Embryonic facial prominence (tissue), 1 donor: ENCODE measurements around the gene ADARB1.

Experiments used
- DNase-seq: peaks from one replicate; pipeline ENCODE4 v3.0.0-alpha.2; 2016; ENCODE audit errors: extremely low spot score

ADARB1 gene

DNA sequence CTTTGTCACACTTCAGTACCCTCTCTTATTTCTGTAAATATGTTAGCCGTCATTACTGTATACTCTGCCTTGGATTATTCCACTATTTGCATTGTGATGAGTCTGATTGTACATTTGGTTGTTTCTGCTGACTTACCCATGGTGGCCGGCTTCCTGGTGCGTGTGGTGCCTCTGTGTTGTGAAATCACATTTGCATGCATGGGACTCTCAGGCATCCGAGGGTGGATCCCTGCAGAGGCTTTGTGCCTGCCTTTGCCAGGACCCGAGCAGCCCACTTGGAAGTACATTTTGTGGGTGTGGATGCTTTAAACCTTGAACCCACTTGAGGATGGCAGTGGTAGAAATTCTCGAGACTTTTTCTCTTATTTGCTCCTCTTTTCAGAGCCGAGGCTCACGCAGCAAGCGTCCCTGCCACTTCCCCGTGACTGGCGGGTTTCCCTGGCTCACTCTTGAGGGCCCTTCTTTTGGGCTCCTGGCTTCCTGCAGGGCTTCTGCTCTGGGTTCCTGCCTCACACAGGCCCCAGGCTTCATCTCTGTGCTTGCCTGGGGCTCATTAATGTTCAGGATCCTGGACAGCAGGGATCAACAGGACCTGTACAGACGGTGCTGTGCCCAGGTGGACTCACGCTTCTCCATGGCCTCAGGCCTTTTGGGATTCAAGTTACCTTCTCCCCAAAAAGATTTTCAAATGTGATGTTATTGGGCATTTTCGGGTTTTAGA, 176.7 kb downstream of the ADARB1 start:
- DNase-seq: no peak

DNA sequence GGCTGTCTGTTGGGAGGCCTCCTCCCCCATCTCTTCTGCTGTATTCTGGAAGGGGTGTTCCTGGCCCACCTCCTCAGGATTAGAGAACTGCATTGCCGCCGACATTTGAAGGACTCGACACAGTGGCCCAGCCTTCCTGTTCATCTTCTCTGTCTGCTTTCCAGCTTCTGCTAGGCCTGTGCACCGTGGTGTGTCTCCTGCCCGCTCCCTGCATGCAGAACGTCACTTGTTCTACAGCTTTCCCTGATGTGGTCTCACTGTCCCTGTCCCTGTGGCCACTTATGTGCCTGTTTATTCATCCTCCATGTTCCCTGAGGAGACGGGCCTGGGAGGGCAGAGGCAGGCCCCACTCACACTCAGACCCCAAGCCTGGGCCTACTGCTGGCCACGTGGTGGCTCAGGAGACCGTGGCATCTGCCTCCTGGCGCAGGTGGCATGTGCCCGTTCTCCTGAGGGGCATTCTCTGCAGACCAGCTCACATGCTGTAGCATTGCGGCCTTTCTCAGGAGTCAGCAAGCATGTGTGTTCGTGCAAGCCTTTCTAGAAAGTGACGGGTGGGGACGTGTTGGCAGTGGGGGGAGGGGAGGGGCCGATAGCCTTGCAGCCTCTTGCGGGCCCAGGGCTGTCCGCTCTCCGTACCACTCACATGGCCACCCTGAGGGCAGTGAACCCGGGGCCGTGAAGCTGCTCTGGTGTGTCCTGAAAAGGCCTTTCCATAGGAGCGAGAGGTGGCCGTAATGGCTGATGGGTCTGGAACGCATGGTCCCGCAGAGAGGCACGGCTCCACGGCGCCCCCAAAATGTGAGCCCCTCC, 177.5 kb downstream of the ADARB1 start:
- DNase-seq: no peak

DNA sequence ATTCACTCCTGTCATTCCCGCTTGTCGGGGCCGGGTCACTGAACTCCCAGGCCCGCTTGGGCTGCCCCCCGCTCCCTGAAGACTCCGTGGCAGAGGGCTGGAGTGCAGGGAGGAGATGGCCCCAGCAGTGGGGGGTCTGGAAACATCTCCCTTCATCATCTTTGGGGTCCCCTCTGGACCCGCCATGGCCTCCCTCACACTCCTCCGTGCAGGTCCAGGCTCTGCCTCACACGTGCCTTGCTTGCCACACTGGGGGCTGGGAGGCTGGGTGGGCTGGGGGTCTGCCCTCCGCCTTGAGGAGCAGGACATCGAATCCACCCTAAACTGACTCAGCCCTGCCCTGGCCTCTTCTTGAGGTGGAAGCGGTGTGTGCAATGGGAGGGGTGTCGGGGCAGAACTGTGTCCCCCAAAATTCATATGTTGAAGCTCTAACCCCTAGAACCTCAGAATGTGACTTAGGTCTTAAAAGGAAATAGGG, 178.1 kb downstream of the ADARB1 start:
- DNase-seq: no peak

DNA sequence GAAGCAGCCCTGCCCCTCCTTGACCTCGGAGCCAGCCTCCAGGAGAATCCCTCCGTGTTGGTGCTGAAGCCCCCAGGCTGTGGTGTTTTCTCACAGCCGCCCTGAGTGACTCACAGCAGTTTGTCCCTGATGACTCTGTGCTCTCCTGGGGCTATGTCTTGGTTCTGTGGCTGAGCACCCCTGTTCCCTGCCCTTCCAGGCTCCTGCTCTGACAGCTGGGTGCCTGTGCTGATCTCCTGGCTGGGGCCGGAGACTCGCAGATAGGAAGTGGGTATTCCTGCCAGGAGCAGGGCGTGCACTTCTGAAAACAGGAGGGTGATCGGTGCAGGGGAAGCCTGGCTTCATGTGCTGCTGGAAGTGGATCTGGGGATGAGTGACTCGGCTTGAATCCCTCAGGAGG, 178.8 kb downstream of the ADARB1 start:
- DNase-seq: no peak

DNA sequence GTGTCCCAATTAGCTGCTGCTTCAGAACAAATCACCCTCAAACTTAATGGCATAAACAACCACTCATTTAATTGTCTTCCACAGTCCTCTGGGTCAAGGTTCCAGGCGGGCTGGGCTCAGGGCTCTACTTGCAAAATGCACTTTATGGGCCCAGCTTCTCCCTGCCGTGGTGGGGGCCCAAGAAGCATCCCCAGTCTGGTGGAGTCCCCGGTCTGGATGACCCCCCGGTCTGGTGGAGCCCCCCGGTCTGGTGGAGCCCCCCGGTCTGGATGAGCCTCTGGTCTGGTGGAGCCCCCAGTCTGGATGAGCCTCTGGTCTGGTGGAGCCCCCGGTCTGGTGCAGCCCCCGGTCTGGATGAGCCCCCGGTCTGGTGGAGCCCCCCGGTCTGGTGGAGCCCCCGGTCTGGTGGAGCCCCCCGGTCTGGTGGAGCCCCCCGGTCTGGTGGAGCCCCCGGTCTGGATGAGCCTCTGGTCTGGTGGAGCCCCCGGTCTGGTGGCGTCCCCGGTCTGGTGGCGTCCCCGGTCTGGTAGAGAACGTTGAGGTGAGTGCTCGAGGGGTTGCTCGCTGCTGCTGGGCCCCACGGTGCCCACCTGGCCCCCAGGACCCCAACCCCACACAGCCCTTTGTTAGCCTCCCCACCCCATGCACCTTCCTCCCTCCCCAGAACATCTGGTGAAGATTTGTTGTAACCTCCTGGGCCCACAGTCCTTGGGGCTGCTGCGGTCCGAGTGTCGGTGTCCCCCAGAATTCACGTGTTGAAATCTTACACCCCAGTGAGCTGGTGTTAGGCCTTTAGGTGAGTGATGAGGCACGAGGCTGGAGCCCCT, 179.5 kb downstream of the ADARB1 start:
- no peak for DNase-seq

DNA sequence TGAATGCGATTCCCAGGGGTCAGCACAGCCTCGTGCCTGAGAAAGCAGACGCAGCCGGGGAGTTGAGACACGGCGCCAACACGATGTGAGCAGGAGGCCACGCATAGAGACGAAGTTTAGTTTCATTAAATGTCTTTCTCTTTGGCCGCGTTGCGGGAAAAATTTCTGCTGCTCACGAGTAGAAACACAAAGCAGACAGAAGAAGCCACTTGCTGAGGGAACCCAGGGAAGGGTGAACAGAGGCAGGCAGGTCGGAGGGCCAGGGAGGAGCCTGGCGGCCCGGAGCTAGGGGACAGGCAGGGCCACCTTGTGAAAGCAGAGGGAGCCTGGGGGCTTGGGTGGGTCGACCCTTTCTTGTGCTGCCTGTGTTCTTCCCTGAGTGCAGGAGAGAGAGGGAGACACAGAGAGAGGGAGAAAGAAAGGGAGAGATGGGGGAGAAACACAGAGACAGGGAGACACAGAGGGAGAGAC, 180.1 kb downstream of the ADARB1 start:
- DNase-seq: no peak

DNA sequence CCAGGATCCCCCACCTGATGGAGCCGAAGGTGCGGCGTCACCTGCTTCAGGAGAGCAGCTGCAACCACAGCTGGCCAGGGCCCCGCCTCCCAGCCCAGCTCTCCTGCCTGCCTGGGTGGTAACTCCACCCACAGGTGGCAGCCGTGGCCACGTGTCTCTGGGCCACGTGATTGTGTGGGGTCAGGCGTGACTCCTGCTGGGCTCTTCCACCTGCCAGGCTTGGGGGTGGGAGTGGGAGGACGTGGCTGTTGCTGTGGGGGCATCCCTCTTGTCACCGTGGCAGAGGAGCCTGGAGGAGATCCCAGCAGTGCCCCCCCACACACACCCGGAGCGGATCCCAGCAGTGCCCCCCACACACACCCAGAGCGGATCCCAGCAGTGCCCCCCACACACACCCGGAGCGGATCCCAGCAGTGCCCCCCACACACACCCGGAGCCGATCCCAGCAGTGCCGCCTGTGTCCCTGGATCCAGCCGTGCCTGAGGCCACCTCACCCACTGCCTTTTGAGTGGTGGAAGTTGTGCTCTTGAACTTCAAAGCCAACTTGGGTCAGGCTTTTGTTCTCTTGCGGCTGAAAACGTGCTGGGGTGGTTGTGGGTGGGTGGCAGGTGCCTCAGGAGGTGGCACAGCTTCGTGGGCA, 181.1 kb downstream of the ADARB1 start:
- no peak for DNase-seq

DNA sequence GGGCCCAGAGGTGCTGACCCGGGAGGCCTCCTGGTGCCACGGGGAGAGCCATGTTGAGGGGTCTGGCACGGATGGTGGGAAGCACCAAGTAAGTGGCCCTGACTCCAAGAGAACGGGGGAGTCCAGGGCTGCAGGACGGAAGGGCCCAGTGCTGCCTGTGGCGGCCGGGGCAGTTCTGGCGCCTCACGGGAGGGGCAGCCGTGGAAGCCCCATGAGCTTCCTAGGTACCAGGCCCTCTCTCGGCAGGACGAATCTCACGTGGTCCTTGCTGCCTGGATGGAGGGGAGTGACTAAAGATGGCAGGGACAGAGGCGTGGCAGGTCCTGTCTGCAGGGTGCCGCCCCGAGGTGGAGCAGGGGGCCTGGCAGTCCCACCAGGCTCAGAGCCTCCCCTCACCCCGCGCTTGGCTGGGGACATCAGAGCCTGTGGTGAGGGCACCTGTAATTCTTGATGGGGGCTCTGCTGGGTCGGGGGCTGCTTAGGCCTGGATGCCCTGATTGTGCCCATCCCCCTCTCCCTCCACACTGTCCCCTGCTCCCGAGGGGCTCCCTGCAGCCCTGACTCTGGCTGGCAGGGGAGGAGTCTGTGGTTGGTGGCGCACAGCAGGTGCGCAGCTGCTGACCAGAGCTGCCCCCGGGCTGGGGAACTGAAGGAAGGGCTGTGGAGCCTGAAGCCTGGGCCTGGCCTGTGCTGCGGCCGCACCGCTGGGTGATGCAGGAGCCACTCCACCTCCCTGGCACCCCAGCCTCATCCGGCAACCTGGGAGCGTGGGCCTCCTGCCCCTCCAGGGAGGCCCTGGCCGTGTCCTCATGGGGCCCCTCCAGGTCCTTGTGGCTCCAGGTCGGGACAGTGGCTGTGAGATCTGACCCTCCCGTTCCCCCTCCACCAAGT, 181.9 kb downstream of the ADARB1 start:
- no peak for DNase-seq

DNA sequence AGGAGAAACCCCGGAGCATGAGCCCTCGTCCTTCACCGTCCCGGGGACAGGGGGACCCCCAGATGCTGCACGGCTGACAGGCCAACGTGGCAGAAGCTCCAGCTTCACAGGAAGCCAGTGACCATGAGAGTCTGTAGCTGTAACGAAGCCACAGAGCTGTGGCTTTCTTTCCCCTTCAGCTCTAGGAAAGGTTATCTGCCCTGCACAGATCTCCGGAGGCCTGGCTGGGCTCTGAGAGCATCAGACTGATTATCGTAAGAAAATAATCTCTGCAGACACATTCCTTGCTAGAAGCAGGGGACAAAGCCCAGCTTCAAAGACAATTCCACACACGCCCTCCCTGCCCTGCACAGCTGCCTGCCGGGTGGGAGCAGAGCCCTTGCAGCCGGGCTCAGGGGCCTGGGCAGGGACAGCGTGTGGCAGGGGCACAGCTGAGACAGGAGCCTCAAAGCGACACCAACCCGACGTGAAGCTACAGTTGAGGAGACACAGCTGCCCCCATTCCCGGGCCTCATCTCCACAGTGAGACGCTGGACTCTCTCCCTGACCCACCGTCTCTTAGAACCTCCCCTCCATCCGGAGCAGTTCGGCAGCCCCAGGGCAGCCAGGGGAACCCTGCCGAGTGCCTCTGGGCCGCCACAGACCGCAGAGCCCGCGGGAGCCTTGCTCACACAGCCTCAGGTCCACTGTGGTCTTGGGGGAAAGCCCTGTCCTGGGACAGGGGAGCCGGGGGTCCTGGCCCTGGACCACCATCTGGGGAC, 182.7 kb downstream of the ADARB1 start:
- DNase-seq: no peak

DNA sequence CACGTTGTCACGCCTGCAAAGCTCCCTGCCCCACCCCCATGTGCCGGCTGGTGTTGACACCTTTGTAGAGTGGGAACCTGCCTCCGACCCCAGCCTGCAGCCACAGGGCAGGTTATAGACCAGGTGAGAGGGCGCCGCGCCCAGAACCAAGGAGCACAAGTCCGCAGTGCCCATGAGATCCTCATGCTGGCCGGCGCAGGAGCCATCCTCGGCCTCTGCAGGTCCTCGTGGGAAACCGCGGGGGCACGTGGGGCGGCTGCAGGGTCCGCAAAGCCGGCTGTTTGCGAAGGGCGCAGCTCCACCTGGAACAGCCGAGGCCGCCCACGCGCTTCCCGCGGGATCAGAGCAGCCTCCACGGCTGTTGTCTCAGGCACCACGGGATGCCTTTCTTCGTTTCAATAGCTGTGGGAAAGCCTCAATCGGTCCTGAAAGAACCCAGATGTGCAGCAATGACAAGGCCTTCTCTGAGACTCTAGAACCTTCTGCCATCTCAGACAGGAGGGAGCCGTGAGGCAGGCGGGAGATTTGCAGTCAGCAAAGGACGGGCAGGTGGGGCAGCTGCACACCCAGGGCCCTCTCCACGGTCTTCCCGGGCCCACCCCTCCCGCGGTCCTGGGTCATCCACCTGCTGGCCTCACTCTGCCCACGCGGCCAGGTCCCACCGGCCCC, 183.4 kb downstream of the ADARB1 start:
- no peak for DNase-seq

DNA sequence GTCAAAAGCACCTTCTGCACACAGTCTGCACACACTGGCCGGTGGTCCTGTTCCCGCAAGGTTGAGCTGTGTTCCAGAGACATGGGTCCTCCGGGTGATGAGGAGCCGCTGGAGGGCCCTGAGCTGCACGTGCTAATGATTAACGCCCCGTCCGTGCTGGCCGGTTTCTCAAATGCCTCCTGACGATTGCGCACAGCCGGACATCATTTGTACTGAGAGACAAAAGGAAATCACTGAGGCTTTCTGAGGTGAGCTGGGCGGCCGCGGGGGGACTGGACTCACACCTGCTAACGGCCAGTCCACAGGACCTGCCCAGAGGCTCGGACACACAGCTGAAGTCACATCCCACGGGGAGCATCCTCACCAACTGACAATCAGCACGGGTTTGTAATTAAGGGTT, 184.1 kb downstream of the ADARB1 start:
- no peak for DNase-seq

DNA sequence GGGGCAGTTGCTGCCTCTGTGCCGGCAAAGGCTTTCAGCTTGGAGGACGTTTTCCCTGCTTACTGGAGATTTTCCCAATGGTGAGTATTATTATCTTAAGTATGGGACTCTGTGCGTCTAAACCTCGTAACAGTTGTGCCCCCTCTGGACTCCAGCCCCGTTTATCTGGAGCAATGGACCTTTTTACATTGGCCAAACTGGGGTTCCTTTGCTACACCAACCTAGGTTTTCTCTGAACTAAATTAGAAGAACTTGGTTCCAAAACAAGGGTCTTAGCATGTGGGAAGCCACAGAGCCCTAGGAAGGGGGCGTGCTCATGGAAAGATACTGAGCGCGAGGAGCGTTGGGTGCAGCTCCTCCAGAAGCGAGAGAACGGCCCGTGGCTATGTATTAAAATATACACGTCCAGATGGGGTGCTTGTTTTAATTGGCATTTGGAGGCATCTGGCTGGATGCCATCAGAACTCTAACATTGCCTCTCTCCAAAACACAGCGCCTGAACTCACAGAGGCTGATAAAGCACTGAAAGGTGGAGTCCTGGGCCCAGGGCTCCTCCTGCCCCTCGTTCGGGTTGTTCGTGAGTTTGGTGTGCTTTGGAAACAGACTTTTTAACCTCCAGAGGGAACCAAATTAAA, 184.9 kb downstream of the ADARB1 start:
- DNase-seq: no peak

DNA sequence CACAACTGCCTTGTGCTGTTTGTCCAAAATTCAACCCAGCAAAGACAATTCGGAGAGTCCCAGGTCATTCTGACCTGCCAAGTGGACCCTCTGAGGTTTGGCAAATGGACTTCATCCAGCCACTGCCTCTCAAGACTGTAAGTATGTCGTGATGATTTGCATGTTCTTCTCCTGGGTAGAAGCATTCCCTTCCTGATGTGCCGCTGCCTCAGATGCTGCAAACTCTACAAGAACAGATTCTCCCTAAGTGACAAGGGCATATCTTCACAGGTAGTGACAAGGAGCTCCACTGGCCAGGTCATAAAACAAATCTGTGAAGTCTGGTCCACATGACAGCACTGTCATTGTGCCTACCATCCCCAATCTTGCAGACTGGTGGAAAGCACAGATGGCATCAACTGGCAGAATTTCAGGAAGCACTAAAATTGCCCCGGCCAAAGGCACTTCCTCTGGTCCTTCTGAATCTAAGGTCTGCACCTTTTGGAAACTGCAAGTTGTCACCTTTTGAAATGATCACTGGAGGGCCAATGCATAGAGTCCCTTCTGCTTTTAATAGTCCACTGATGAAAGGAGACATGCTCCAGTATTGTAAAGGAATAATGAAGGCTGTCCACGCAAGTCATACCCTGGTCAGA, 185.9 kb downstream of the ADARB1 start:
- DNase-seq: no peak

DNA sequence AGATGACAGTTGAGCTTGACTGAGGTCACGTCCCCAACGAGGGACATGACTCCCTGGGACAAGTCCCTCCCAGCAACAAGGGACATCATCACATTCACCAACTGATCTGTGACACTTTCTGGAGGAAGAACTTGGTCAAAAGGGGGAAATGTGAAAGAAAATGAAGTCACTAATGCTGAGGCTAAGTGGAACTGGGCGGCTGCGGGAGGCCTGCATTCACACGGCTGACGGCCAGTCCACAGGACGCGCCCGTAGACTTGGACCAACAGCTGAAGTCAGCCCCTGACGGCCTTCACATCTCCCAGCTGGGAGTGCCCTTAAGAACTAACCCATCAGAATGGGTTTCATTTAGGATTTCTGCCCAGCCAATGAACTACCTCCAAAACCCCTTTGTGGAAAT, 186.7 kb downstream of the ADARB1 start:
- DNase-seq: no peak

DNA sequence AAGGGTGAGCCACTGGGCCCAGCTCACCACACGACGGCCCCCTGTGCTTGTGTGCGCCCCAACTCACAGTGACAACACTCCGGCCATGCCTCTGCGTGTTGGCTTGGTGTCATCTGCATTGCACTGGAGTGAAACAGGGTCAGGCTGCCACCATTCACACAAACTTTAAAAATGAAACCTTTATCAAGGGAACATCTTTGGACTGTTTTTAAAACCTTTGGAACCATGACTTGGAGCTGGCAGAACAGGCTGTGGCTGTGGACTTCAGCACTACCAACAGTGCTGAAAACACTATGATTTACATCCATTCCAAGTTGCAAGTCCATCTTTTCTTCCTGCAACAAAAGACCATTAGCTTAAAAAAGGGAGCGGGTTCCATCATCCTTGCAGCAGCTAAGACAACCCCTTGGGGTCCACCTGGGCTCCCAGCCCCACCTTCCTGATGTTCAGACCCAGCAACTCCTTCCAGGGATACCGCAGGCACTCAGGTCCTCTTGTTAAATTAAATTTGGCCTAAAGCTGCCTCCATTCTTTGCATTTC, 187.7 kb downstream of the ADARB1 start:
- DNase-seq: no peak

DNA sequence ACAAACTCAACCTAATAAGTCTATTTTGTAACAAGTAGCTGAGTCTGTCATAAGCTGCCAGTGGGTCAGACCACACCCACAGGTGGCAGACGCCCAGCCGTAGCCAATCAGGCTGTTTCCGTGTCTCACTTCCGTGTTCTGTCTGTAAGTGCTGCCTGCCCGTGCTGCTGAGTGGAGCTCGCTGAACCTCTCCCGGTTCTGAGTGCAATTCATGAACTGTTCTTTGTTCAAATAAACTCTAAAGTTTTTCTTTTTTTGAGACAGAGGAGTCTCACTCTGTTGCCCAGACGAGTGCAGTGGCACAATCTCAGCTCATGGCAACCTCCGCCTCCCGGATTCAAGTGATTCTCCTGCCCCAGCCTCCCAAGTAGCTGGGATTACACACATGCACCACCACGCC, 188.2 kb downstream of the ADARB1 start:
- DNase-seq: no peak

DNA sequence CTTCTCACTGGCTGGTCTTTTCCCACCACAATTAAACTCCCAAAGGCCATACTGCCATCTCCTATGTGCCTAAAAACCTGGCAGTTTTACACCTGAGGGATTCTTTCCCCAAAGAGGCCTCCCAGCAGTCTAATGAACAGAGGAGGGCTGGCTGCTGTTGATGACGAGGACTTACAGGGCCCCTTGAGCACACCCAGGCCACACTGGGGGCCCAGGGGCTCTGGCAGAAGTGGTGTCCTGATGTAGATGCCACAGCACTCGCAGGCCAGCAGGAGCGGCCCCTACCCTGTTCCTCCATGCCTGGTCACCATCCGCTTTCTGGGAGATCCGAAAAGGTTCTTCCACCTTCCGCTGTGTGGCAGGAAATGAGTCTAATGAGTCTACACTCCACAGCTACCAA, 189.2 kb downstream of the ADARB1 start:
- no peak for DNase-seq
